Cardiac septum (tissue), 1 donor: ENCODE measurements around the gene FMR1. TPM values are rescaled to one million over a fixed set of nuclear protein-coding genes. Genes with fewer than 3 reads are reported as not detected.

Source experiments
- total RNA-seq: library from RNA; stranded (reverse); fragmentation: NEBNext Ultra II Directional; extraction: Animal tissue kit (Norgen Biotek cat#: 25700); gene quantifications from one replicate; pipeline ENCODE4 v1.2.1, GENCODE V29; 2021
- donor health status: DM: no; HTN: no; CAD: no.

The FMR1 gene
- total RNA-seq, 1 donor from 2014 or later = 30.9 TPM

Other genes with a start within 250 kb of the FMR1 start
- gene FMR1NB, start 69.4 kb downstream of the FMR1 start, total RNA-seq = not detected